GM04503 (cell line): Measurements from ENCODE around the gene CACNA1D.
"Not testable (repeated sequence)": the region's sequence is repeated elsewhere in the genome, so short reads cannot be mapped to it uniquely, and the experiment has no call there.

Experiments used
- DNase-seq: peaks from one replicate; pipeline ENCODE4 v3.0.0-alpha.2; 2012; ENCODE audit warnings: low read depth

Gene CACNA1D

GRCh38 chr3:53657651-53658050 lies 163.2 kb downstream of the CACNA1D start:
- no peak for DNase-seq

GRCh38 chr3:53658613-53659193 lies 164.3 kb downstream of the CACNA1D start:
- no peak for DNase-seq

GRCh38 chr3:53659996-53660395 lies 165.6 kb downstream of the CACNA1D start:
- no peak for DNase-seq

DNA sequence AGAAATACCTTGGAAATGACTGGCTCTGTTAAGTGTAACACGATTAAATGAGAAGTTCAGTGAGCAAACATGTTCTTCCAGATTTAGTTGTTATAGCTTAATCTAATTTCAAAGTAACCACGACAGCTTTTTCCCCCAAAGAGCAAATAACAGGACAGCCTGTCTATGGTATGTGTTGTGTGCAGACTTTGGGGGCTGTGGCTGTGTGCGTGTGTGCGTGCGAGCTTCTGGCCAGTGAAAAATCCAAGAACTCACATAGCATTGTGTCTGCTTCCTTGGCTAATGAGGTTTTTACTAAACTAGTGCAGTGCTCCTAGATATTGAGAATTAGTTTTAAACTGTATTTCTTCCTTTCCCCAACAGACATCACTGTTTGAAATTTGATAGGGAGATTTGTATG lies 167.1 kb downstream of the CACNA1D start:
- DNase-seq: no peak

- DNase-seq: not testable (repeated sequence)
Measured at GRCh38 chr3:53664812-53665211, 170.4 kb downstream of the CACNA1D start.

GRCh38 chr3:53665608-53666425 lies 171.4 kb downstream of the CACNA1D start:
- no peak for DNase-seq

DNA sequence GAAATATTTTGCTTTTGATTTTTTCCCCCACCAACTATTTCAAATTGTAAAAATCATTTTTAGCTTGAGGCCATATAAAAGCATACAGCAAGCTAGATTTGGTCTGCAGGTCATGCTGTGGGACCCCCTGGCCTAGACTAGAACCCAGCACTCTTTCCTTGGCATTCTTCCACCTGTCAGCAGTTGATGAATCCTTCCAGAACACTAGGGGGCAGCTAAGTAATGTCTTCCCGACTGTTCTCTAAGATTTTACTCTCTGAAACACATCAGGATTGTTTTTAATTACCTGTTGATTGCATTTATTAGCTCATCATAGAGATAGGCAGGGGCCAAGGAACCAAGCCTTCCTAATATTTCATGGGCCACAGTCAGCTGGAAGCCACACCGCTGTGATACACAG lies 174.5 kb downstream of the CACNA1D start:
- DNase-seq: no peak

DNA sequence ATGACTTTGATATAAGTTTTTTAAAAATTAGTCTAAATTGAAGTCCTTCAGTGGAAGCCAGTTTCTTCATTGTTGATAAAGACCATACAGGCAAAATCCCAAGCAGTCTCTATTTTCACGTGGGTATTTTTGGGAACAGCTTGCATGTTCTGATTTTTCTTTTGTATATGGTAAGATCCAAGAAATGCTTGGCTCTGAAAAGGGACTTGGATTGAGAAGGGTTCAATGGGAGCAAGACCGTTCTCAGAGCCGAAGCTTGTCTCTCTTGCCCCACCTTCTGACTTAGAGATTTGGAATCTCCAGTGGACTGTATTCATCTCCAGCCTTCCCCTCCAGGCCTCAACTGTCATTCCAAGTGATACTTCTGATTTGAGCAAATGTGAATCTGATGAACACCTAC lies 176.3 kb downstream of the CACNA1D start:
- DNase-seq: no peak

DNA sequence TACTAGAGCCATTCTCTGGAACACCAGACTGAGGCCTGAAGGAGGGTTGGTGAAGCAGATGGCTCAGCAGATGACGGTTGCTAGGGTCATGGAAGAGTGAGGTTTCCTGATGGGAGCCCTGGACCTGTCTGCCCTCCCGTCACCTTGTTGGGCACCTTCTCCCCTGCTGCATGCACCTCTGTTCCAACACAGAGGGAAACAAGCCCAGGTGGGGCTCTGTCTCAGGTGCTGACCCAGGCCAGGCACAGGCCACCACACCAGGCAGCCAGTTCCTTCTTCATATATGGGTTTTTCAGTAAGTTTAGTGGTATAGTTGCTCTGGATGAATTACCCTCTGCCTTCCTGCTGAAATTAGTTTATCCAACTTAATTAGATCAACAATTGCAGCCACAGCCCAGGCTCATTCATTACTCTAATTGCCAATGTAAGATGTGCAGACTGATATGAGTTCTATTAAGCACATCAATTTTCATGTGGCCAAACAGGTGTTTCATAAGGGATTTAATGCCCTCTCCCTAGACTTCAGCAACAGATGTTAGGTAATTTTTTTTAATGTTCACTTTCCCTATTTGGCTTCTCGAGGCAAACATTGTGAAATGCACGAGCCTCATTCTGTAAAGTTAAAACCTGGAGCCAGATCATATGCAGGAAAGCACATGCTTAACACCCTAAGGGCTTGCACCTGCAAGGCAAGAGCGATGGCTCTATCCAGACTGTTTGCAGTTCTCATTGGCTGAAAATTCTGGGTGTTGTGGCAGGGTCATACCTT lies 177.0 kb downstream of the CACNA1D start:
- DNase-seq: no peak

GRCh38 chr3:53671961-53672299 lies 177.5 kb downstream of the CACNA1D start:
- DNase-seq: no peak

DNA sequence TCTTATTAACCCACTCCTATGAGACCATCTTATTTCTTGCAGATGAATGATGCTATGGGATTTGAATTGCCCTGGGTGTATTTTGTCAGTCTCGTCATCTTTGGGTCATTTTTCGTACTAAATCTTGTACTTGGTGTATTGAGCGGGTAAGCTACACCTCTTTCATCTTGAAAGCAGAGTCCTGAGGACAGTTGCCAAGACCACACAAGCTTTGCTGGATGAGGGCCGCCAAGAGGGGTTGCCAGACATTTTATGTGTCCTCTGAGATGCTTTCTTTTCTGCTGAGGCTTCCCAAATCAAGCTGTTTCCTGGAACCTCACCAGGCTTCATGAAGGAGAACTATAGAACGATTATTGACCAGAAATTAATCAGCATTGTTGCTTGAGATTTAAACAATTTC lies 178.6 kb downstream of the CACNA1D start:
- no peak for DNase-seq

GRCh38 chr3:53673722-53674350 lies 179.4 kb downstream of the CACNA1D start:
- no peak for DNase-seq

- DNase-seq: no peak
Measured at GRCh38 chr3:53674582-53674981, 180.2 kb downstream of the CACNA1D start.

GRCh38 chr3:53675022-53675697 lies 180.7 kb downstream of the CACNA1D start:
- DNase-seq: no peak

GRCh38 chr3:53675942-53676341 lies 181.5 kb downstream of the CACNA1D start:
- no peak for DNase-seq

DNA sequence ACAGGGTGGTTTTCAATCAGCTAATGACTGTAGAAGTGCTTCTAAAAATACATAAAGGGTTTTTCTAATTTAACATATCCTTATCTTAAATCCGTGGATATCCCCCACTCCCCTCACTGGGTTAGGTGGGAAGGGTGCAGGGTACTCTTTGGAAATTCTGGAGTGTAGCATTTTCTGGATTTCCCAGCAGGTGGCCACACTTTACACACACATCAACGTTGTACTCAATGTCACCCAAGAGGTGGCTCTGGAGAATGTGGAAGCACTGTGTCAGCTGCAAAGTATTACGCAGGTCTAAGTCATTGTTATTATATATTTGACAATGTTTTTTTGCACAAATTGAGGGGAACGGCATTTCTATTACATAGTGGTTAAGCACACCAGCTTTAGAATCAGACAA lies 183.0 kb downstream of the CACNA1D start:
- DNase-seq: no peak

DNA sequence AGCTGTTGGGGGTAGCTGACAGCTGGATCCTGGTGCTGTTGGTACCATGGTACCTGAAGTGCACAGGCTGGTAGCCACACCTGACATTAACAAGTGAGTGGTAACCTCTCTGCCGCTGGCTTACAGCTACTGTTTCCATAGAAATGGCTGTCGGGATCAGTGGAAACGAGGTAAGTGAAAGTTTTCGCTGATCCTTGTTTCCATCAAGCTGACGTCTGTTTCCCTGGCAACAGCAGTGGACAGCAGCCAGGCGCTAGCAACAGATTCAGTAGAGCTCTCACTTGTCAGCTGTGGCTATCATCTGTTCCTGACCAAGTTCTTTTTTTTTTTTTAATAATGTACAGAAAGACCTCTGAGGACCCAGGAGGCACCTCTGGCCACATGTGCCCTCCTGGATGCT lies 185.6 kb downstream of the CACNA1D start:
- no peak for DNase-seq

DNA sequence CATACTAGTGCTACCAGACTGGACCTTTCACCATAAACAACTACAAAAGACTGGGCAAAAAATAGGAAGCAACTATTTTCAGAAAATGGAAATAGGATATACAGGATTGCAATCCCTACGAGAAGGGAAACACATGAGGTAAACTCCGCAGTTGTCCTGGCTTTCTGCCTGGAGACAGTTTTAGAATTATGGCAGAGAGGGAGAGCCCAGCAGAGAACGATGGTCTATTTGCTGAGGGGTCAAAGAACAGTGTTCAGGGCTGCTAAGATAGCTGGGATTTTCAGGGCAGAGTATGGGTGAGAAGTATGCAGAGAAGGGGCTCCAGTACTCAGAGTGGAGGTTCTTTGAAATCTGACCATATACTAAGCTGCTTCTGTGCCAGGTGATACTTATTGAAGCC lies 188.4 kb downstream of the CACNA1D start:
- DNase-seq: no peak

GRCh38 chr3:53688066-53688465 lies 193.7 kb downstream of the CACNA1D start:
- no peak for DNase-seq

DNA sequence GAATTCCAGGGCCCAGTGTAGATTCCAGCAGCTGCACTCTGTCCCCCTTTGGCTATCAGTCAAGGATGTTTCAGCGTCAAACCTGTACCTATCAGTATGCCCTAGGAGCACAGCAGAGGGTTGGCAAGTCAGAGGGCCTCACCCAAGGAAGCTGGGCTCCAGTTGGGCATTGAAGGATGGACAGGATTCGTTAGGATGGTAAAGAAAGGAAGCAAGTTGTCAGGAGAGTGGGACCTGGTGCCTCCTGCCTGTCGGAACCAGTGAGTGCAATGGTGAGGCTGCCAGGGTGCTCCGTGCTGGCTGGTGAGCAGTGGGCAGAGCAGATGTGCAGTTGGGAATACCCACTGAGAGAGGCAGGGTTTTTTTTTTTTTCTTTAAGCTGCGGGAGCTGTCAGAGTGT lies 194.6 kb downstream of the CACNA1D start:
- DNase-seq: no peak

DNA sequence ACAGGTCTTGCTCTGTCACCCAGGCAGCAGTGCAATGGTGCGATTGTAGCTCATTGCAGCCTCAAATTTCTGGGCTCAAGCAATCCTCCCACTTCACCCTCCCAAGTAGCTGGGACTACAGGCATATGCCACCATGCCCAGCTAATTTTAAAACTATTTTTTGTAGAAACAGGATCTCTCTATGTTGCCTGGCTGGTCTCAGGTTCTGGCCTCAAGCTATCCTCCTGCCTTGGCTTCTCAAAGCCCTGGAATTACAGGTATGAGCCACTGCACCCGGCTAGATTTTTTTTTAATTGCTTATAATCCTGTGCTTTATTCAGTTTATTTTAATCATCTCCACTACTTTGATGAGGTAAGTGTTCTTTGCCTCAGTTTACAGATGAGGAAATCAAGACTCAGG lies 195.3 kb downstream of the CACNA1D start:
- DNase-seq: no peak

DNA sequence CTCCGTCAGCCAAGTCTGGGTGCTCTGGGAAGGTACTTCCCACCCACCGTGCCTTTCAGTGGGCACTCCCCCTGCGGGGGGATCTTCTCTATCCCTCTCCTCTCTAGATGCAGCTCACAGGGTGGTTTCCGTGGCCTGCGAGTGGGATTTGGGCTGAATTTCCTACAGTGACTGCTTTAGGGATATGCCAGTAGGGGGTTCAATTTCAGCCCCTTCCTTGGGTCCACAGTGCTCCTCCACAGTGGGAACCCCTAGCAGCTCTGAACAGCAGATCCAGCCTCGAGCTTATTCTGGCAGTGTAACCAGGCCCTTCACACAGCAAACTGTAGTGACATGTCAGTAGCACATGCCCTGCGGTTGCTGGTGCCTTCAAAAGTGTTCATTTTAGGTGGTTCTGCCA lies 196.1 kb downstream of the CACNA1D start:
- no peak for DNase-seq
